H1 (cell line): Measurements from ENCODE around the gene GPC6. TPM values are rescaled to one million over a fixed set of nuclear protein-coding genes. Genes with fewer than 3 reads are reported as not detected.

Source experiments
- CBX5 ChIP-seq: fragments of 300-800, 300-1000 bp; sonication (generic); IDR thresholded peaks from 2 replicates; pipeline ENCODE4 v1.7.1; 2016; ENCODE audit warnings: antibody characterized with exemption, low read length, low read depth
- CEBPB ChIP-seq: IDR thresholded peaks from 2 replicates; pipeline ENCODE4 v1.6.1; 2012; ENCODE audit warnings: low read depth, low read length
- FOSL1 ChIP-seq: IDR thresholded peaks from 2 replicates; pipeline ENCODE4 v1.6.1; 2011; ENCODE audit warnings: mild to moderate bottlenecking, low read depth, low read length, moderate library complexity; ENCODE audit not compliant: insufficient read depth
- polyA plus RNA-seq, 7 experiments: library from polyadenylated mRNA; depleted of rRNA in 3 of 7; stranded (reverse) in 5 of 7; unstranded in 2 of 7; fragments of >200 nt in 5 of 7; fragments of 200-250 nt in 2 of 7; gene quantifications; 1 replicate in 5 of 7; 2 replicates in 1 of 7; 4 replicates in 1 of 7; pipeline versions ENCODE4 v1.2.1 to v1.2.3, GENCODE V29; 2011 to 2013; ENCODE audit warnings: missing spikeins in 2 of 7, mixed read lengths in 2 of 7
- total RNA-seq: library from RNA; stranded (reverse); fragmentation: NEBNext Ultra II Directional; extraction: Animal tissue kit (Norgen Biotek cat#: 25700); gene quantifications from 2 replicates; pipeline ENCODE4 v1.2.1, GENCODE V29; 2021
- TF ChIP-seq, protein P1 (sequence below): fragments of 300-600 bp; sonication (generic); IDR thresholded peaks from 2 replicates; pipeline ENCODE4 v1.7.1; 2012; ENCODE audit warnings: low read length, moderate library complexity, mild to moderate bottlenecking, inconsistent platforms; ENCODE audit not compliant: insufficient replicate concordance

The GPC6 gene
- total and polyA plus RNA-seq, 2 of the 8 experiments (the other 6 are each of a cell fraction or from before 2014, with no cell fraction given) = 5.4 to 12.0 TPM

DNA sequence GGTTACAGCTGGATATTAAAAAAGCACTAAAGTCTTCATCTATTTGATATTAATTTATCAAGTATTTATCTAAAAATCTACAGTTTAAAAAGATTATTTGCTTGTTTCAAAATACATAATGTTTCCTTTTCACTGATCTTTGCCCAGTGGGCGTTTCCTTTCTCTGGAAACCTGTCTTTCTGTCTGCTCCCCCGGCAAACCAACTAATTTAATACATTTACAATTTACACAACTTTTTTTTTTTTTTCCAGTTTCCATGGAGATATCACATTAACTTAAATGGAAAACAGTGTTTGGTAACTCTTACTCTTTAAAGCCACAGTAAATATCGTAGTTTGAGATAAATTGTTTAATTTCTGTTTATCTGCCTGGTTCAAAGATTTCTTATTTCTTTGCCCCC is 5.3 kb downstream of the GPC6 start (continued):
- TF ChIP-seq, protein P1, sequence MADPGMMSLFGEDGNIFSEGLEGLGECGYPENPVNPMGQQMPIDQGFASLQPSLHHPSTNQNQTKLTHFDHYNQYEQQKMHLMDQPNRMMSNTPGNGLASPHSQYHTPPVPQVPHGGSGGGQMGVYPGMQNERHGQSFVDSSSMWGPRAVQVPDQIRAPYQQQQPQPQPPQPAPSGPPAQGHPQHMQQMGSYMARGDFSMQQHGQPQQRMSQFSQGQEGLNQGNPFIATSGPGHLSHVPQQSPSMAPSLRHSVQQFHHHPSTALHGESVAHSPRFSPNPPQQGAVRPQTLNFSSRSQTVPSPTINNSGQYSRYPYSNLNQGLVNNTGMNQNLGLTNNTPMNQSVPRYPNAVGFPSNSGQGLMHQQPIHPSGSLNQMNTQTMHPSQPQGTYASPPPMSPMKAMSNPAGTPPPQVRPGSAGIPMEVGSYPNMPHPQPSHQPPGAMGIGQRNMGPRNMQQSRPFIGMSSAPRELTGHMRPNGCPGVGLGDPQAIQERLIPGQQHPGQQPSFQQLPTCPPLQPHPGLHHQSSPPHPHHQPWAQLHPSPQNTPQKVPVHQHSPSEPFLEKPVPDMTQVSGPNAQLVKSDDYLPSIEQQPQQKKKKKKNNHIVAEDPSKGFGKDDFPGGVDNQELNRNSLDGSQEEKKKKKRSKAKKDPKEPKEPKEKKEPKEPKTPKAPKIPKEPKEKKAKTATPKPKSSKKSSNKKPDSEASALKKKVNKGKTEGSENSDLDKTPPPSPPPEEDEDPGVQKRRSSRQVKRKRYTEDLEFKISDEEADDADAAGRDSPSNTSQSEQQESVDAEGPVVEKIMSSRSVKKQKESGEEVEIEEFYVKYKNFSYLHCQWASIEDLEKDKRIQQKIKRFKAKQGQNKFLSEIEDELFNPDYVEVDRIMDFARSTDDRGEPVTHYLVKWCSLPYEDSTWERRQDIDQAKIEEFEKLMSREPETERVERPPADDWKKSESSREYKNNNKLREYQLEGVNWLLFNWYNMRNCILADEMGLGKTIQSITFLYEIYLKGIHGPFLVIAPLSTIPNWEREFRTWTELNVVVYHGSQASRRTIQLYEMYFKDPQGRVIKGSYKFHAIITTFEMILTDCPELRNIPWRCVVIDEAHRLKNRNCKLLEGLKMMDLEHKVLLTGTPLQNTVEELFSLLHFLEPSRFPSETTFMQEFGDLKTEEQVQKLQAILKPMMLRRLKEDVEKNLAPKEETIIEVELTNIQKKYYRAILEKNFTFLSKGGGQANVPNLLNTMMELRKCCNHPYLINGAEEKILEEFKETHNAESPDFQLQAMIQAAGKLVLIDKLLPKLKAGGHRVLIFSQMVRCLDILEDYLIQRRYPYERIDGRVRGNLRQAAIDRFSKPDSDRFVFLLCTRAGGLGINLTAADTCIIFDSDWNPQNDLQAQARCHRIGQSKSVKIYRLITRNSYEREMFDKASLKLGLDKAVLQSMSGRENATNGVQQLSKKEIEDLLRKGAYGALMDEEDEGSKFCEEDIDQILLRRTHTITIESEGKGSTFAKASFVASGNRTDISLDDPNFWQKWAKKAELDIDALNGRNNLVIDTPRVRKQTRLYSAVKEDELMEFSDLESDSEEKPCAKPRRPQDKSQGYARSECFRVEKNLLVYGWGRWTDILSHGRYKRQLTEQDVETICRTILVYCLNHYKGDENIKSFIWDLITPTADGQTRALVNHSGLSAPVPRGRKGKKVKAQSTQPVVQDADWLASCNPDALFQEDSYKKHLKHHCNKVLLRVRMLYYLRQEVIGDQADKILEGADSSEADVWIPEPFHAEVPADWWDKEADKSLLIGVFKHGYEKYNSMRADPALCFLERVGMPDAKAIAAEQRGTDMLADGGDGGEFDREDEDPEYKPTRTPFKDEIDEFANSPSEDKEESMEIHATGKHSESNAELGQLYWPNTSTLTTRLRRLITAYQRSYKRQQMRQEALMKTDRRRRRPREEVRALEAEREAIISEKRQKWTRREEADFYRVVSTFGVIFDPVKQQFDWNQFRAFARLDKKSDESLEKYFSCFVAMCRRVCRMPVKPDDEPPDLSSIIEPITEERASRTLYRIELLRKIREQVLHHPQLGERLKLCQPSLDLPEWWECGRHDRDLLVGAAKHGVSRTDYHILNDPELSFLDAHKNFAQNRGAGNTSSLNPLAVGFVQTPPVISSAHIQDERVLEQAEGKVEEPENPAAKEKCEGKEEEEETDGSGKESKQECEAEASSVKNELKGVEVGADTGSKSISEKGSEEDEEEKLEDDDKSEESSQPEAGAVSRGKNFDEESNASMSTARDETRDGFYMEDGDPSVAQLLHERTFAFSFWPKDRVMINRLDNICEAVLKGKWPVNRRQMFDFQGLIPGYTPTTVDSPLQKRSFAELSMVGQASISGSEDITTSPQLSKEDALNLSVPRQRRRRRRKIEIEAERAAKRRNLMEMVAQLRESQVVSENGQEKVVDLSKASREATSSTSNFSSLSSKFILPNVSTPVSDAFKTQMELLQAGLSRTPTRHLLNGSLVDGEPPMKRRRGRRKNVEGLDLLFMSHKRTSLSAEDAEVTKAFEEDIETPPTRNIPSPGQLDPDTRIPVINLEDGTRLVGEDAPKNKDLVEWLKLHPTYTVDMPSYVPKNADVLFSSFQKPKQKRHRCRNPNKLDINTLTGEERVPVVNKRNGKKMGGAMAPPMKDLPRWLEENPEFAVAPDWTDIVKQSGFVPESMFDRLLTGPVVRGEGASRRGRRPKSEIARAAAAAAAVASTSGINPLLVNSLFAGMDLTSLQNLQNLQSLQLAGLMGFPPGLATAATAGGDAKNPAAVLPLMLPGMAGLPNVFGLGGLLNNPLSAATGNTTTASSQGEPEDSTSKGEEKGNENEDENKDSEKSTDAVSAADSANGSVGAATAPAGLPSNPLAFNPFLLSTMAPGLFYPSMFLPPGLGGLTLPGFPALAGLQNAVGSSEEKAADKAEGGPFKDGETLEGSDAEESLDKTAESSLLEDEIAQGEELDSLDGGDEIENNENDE = no peak
- TF ChIP-seq FOSL1 (no peak), CEBPB (no peak), CBX5 (no peak)
